Neural cell (in vitro differentiated cells): ENCODE results near the gene VARS2.

Source experiments
- EP300 ChIP-seq: fragments of 450-650 bp; conservative IDR thresholded peaks from 2 replicates; pipeline ENCODE4 v1.6.1; 2014; ENCODE audit warnings: antibody characterized with exemption, mild to moderate bottlenecking, moderate library complexity; ENCODE audit not compliant: poor library complexity, severe bottlenecking
- POLR2AphosphoS5 ChIP-seq: IDR thresholded peaks from 2 replicates; pipeline ENCODE4 v1.6.1; 2012
- RAD21 ChIP-seq: fragments of 450-650 bp; conservative IDR thresholded peaks from 2 replicates; pipeline ENCODE4 v1.6.1; 2014; ENCODE audit warnings: antibody characterized with exemption, mild to moderate bottlenecking, moderate library complexity
- TF ChIP-seq, protein P1 (sequence below): IDR thresholded peaks from 2 replicates; pipeline ENCODE4 v1.6.1; 2012; ENCODE audit warnings: borderline replicate concordance

DNA sequence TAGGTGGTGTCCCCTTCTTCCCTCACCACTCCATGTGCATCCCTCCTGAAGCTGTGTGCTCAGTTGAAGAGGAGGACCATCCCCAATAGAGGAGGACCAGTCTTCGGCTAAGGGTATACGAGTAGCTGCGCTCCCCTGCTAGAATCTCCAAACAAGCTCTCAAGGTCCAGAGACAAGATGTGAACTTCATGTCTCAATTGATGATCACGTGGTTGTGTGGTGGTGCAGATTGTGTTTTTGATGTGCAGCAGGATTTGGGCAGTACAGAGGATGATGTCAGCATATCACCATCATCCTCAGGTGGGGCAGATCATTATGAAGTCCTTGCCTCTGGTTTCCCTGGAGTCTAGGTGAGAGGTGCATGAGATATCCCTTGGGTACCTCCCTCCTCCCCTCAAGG is 49.7 kb upstream of the VARS2 start:
- TF ChIP-seq EP300 (no peak), RAD21 (no peak), POLR2AphosphoS5 (no peak)
- TF ChIP-seq, protein P1, sequence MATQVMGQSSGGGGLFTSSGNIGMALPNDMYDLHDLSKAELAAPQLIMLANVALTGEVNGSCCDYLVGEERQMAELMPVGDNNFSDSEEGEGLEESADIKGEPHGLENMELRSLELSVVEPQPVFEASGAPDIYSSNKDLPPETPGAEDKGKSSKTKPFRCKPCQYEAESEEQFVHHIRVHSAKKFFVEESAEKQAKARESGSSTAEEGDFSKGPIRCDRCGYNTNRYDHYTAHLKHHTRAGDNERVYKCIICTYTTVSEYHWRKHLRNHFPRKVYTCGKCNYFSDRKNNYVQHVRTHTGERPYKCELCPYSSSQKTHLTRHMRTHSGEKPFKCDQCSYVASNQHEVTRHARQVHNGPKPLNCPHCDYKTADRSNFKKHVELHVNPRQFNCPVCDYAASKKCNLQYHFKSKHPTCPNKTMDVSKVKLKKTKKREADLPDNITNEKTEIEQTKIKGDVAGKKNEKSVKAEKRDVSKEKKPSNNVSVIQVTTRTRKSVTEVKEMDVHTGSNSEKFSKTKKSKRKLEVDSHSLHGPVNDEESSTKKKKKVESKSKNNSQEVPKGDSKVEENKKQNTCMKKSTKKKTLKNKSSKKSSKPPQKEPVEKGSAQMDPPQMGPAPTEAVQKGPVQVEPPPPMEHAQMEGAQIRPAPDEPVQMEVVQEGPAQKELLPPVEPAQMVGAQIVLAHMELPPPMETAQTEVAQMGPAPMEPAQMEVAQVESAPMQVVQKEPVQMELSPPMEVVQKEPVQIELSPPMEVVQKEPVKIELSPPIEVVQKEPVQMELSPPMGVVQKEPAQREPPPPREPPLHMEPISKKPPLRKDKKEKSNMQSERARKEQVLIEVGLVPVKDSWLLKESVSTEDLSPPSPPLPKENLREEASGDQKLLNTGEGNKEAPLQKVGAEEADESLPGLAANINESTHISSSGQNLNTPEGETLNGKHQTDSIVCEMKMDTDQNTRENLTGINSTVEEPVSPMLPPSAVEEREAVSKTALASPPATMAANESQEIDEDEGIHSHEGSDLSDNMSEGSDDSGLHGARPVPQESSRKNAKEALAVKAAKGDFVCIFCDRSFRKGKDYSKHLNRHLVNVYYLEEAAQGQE, result no peak
